Stimulated activated CD4-positive, alpha-beta T cell treated with anti-CD3 and anti-CD28 coated beads, TNF-alpha, amount 100 ng/mL, for 48 hours (primary cell): ENCODE measurements around the gene CPNE8.

ENCODE experiments used
- DNase-seq, 3 donors: peaks; one replicate each; pipeline ENCODE4 v3.0.0-alpha.2; 2020; ENCODE audit warnings: low read depth in 3 of 3

CPNE8 gene

DNA sequence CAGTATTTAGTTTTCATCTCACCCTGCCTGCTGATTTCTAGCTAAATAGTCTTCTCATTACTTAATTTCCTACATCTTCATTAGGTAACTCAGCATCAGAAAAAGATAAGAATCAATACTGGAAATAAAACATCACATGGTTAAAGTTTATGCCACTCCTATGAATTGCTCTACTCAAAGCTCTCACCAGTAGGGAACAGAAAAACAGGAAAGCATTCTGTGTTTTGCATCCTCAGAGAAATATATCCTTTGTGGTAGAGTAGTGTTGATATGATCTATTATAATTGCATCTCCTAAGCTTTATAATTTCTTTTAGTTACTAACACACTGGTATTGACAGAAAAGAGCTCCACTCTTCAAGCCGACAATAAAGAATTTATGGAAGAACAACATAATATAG, 9.9 kb downstream of the CPNE8 start:
- DNase-seq = no peak

DNA sequence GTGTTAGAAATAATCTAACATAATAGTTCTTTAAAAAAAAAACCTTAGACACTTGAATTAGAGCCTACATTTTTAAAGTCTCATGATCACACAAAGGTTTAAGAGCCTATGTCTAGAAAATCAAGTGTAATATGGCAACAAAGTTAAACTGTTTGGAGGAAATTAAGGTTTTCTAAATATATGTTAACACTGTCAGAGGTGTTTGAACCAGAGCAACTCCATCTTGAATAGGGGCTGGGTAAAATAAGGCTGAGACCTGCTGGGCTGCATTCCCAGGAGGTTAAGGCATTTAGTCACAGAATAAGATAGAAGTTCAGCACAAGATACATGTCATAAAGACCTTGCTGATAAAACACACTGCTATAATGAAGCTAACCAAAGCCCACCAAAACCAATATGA, 12.4 kb downstream of the CPNE8 start:
- DNase-seq = no peak

DNA sequence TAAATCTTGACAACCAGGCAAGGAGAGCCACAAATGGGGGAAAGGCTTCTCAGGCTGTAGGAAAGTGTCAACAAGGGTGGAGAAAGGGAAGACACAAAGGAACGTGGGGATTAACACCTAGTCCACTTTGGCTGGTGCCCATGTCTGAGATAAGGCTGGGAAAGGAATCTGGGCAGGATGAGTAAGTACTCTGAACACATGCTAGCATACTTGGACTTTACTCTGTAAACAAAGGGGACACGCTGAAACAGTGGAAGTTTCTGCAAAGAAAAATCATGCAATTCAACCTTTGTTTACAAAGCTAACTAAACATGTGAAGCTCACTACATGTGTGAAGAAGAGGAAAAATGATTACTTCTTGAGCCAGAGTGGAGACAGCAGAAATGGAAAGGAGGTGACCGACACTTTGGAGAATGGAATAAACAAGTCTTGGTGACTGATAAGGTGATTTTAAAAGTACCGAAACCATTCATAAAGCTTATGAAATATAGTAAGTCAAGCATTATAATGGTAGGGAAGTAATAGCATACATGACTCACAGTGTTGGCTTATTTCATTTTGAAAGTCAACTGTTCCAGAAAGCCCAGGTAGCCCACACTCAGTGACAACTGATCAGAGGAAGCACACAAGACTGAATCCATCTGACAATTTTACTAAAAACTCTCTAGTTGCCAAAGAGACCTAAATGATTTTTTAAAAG, 13.2 kb downstream of the CPNE8 start:
- no peak for DNase-seq

DNA sequence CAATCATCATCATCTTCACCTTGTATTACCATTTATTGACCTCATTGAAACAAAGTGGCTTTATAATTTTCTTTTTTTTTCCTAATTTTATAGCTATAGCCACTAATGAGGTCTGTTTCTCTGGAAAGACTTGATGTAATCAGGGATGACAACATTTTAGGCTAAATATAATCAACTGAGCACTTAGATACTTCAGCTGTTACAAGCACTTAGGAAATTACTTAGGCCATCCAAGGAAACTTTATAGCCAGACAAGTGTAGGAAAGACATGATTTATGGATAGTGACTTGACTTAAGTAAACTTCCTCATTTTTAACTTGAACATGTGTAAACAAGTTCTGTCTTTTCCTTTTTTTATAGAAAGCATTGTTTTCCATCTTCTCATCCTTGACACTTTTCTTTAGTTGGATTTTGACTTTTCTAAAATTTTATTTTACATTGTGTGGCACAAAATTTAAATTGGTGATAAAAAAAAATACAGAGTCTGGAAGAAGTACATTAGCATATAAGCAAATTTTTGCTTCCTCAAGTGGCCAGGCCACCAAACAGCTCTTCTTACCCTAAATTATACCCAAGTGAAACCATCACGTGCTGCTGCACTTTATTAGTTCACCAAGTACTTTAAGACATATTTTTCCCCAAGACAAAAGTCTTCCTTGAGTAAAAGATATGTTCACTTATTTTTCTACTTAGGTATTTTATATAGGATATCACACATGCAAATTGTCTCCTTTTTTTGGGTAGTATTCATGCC, 15.1 kb downstream of the CPNE8 start:
- no peak for DNase-seq

DNA sequence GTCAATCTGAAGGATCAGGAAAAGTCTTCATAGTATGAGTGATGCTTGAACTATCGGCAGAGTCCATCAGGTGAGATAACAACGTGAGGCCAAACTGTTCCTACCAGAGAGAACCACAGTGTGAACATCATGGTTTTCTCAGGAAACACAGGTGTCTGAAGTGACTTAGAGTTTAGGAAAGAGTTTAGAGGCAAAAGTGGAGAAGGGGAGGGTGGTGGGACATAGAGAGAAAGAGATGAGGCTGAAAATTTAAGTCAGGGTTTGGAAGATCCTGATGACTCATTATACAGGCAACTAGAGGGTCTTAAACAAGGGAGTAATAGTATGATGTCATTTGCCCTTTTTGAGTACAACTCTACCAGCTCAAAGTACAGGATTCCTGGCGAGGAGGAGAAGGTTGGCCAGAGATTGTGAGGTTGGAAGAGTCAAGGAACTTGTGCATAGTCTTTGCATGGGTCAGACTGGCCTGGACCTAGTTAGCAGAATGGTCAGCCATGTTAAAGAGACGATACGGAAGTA, 16.0 kb downstream of the CPNE8 start:
- no peak for DNase-seq

DNA sequence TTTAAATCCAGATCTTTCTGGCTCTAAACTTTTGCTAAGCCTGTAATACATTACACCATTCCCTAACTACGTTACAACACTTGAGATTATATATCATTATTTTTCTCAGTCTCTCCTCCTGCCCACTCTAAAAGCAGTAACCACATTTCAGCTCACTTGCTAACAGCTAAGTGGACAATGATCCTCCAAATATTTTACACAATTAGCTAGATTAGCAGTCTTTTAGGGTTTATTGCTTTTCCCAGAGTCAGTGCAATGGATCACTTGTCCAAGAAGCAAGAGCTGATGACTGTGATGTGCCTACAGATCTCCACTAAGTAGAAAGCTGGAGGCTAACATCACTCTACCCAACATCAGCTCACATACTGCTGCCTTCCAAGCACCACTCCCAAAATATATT, 17.6 kb downstream of the CPNE8 start:
- no peak for DNase-seq

DNA sequence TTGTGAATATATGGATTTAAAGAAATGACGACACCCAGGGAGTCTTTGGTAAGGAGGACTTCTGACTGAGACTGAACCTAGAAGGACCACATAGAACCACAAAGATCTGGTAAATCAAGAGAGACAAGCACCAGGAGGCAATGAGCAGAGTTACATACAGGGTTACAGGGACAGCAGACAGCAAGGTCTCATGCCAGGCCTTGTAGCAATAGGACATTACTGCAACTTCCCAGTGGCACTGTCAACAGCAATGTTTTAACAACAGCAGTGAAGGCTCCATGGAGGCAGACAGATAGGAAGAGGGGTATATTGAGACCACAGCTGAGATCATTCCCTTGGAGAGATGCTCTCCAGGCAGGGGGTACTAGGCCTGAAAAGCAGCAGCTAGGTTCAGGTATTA, 18.5 kb downstream of the CPNE8 start:
- DNase-seq = no peak

DNA sequence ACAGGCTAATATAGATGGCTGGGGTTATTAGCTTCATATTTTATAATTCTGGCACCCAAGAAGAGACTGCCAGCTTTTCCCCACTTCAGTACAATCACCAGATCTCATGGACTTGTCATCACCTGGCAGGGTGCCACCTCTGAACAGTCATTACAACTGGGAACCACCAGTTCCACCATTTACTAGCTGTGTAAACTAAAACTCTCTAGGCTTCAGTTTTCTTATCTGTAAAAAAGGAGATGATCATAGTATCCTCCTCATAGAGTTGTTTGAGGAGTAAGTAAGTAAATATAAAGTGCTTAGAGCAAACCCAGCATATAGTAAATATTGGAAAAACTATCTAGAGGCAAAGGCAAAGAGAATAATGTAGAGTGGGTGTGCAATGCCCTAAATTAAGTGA, 19.3 kb downstream of the CPNE8 start:
- peak in 1 of 3 donors; percentile 8 for DNase-seq

DNA sequence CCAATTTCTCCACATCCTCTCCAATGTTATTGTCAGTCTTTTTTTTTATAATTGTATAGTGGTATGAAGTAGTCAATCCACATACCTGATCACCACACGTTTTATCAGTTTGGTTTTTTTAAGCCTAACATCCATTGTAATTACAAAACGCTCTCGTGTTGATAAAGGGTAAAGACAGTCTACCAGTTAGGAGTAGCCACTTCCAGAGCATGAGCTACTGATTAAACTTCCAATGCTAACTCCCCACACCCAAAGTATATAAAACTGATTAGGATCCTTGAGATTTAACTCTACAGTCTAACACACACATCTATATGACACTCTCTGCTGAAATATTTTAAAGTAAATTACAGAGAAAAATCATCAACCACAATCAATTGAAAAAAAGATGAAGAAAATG, 20.7 kb downstream of the CPNE8 start:
- no peak for DNase-seq

DNA sequence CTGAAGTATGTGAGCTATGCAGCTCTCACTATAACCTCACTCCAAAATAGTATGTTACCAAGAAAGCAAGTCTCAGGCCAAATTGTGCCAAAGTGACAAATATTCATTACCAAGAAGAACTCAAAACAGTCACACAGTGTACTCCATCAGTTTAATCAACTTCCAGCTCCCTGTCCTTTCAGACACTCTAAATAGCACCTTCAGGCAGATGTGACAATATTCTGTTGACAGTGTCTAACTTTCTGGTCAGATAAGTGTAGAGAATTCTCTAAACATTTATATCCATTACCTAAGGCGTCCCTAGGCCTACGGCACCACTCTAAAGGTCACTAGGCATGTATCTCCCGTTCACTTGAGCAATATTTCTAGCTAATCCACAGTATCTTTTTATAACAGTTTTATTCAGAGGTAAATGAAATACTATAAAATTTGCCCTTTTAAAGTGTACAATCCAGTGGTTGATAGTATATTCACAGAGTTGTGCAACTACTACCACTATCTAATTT, 21.7 kb downstream of the CPNE8 start:
- DNase-seq = no peak

DNA sequence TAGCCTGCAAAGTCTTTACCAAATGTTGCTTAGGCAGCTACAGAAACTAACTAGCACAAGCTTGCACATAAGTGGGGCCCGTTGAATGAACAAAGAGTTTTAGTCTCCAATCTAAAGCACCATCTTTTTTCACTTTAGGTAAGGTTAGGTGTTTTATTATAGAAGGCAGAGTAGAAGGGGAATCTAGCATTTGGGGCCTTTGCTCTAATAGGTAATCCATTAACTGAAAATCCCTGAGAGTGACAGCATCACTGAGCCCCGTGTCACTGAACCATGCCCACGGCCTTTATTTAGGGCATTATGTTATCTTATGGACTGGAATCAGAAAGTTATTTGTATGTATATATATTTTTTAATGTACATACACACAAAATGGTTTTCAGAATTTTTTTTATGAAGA, 25.1 kb downstream of the CPNE8 start:
- no peak for DNase-seq

DNA sequence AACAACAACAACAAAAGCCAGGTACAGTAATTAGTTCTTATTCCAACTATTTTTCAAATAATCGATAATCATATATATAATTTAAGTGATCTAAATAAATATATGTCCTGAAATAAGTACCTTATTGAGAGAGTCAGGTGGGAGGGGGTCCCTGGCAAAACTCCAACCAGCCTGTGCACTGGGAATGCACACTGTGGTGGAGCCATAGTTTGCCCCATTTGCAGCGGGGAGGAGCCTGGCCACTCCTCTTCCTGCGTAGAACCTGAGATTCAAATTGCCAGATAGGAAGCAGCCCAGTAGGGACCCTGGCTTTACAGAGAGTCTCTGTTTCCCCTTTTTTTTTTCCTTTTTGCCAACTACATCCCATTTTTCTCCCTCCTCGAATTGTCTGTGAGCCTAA, 26.4 kb downstream of the CPNE8 start:
- no peak for DNase-seq

DNA sequence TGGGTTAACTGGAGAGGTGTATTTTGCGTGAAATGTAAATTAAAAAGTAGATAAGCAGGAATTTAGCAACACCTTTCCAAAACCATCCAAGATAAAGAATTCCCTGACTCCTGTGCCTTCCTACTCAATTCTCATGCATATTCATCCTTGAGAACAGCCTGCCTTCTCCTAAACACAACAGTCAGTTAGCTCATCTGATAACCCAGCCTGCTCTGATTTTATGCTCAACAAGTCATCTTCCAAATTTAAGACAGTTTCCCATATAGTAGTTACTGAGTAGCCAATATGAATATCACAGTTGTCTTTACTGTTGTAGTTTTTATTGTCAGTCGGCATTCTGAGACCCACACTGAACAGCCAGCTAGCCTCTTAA, 27.1 kb downstream of the CPNE8 start:
- DNase-seq = no peak

DNA sequence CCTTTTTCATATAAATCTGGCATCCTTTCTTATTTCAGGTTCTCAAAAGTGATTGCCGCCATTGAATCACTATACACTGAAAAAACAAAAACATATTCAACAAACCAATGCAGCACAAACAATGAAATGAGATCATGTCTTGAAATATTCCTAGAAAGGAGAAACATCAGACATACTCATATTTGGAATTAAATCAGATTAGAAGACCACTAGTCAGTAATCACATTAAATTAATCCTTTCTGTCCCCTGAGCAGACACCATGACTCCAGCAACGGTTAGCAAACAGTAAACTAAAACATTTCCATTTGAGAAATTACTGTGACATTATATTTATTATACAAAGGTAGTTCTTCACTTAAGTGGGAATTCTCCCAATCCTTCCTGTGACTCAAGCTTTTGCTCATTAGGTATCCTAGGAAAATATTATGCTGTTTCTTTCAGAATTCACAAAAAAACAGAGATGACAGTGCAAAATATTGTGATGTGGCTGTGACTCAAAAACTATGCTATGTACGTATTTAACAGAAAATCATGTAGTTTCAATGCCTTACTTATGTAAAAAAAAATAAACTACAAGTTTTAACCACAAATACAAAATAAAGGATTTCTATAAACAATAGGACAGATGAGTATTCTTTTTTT, 29.7 kb downstream of the CPNE8 start:
- DNase-seq = no peak

DNA sequence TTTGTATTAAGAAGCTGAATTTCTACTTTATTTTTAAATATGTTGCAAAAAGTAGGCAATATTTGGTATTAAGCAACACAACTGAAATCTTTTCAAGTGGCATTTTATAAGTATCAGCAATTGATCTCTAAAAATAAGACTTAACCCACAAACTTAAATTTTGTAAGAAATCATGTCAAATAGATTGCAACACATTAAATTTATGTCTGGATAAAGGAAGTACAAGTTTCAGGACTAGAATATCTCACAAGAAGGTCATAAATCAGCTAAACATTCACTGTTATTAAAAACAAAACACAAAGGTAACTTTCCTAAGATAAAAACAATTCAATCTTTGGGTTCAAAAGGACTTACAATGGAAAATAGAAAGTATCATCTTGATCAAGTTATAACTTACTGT, 32.8 kb downstream of the CPNE8 start:
- DNase-seq = no peak

DNA sequence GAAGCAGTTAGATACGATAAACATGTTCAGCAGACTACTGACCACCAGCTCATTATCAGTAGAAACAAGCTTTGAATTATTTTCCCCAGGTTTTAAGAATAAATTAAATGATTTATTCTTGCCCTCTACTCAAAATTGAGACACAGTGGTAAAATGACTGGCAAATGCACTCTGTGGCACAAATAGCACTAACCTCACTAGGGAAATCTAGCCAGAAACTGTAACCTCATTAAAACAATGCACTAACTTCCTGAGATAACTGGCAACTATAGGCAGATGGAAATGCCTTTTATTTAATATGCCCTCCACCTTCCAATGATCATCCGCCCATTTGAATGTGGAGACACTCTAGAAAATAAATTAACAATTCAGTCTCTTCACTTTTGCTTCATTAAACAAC, 33.2 kb downstream of the CPNE8 start:
- no peak for DNase-seq

DNA sequence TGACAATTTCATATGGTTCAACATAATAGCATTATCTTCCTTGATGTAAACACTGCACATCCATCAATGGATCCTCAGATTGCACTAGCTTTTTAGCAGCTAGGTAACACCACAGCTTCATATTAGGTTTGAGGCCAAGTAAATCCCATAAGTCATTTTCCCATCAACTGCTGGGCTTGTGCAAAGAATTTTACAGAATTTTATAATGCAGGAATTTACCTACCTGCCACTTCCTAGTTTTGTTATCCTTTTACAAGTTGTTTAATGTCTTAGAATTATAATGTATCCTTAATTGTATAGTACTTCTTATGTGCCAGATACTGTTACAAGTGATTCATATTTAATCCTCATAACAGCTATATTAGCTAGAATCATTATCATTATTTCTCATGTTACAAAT, 36.4 kb downstream of the CPNE8 start:
- no peak for DNase-seq

DNA sequence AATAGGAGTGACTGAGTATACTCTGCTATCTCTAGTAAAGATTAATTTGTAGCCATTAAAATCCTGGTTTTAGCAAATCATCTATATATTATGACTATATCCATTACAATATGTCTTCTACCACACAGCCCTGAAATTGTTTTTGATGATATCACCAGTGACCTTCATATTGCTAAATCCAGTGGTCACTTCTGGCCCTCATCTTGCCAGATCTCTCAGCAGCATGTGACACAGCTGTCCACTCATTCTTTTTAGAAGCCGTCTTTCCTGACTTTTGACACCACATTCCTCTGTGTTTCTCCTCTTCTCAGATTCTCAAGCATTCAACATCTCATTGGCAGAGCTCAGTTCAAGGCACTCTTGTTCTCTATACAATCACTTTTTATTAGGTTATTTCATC, 54.9 kb downstream of the CPNE8 start:
- no peak for DNase-seq

DNA sequence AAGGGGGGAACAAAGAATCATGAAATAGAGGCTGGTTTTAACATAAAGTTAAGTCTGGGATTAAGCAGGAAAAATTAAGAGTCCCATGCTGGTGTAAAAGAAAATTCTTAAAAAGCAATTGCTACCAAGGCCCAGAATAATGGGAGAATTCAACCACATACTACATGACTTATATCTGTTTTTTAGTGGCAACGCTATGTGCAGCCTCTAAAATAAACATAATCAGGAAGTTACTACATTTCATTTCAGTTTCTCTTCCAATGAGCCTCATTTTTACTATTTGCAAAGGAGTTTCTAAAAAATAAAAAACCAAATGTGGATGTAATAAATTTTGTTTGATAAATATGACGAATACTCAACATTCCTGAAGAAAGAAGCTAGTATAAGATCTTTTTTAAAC, 58.1 kb downstream of the CPNE8 start:
- no peak for DNase-seq

DNA sequence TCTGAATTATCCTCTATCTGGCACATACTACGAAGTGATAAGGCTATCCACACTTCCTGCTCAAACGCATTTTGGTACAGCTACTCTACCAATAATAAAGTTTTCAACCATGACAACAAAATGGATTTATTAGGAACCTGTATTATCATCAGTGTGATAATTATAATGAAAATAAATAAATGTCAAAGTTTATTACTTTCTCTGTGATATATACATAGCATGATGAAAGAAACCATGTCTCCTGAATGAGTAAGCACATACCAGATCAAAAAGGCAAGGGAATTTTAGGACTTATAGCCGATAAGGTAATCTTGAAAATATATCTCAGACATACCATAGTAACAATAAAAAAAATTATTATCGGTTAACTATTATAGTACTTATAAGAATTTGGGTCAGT, 61.1 kb downstream of the CPNE8 start:
- DNase-seq = no peak

DNA sequence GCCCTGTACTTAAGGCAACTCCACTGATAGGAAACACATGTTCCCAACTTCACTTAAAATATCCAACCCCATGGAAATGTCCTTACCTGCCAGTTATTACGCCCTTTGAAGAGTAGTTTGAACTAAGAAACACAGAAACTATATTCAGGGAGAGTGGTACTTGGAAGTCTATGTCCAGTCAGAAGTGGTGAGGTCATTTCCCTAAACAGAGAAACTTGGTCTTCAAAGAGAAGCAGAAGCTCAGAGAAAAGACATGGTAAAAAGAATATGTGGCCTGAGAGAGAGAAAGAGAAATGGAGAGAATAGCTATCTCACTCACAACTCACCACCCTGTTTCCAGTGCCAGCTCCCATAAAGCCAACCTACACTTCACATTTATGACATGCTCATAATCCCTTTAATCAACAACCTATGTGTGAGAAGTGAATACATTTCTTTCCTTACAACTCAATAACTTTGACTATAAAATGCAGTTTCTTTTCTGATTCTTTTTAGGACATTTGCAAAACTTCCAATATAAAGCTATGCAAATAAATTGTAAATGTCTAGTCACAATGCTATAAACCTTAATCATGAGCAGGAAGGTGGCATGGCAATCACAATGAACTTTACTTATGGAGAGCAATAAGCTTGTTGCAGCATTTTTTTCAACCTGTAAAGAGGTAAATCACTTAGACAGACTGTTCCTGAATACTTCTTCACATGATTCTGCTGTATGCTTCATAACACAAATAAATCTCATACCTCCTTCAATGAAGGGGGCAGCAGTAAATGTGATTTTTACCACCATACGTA, 67.1 kb downstream of the CPNE8 start:
- DNase-seq = no peak

DNA sequence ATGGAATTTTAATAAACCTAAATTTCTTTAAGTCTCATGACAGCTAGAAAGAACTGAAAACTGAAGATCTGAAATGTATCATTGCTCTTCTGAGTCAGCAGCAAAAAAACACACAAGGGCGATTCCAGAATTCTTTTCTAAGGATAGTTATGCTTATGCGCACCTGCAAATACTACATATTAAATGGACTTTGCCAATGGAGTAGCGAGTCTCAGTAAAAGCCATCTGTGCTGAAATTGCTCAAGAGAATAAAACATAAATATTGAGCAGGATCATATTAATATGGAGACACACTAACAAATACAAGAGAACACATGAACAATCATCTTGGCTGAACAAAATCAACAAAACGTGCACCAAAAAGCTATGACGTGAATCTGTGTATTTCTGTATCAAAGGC, 73.7 kb downstream of the CPNE8 start:
- no peak for DNase-seq
